K562 (cell line): ENCODE measurements around the gene KAZN. TPM values are rescaled to one million over a fixed set of nuclear protein-coding genes. Genes with fewer than 3 reads are reported as not detected.

Experiments used
- CHD1 ChIP-seq: fragments of 200-600 bp; sonication (generic); IDR thresholded peaks from one replicate; pipeline ENCODE4 v1.6.1; 2012; ENCODE audit warnings: mild to moderate bottlenecking, moderate library complexity, low read length, inconsistent platforms
- FOS ChIP-seq: IDR thresholded peaks from 3 replicates; pipeline ENCODE4 v1.6.1; 2011; ENCODE audit not compliant: insufficient read length; ENCODE audit errors: extremely low read depth
- RBBP5 ChIP-seq: fragments of 200-600 bp; sonication (generic); IDR thresholded peaks from 2 replicates; pipeline ENCODE4 v1.6.1; 2012; ENCODE audit warnings: borderline replicate concordance, mild to moderate bottlenecking, low read length, control low read depth, inconsistent platforms; ENCODE audit not compliant: insufficient read depth, poor library complexity, severe bottlenecking
- TBP ChIP-seq: optimal IDR thresholded peaks from 2 replicates; pipeline ENCODE3; 2011; ENCODE audit warnings: low read depth, low read length, improper control_type of control experiment
- TEAD2 ChIP-seq: fragments of 450-650 bp; IDR thresholded peaks from 2 replicates; pipeline ENCODE4 v1.6.1; 2016; ENCODE audit warnings: missing genetic modification characterization, control low read depth, missing compliant biosample characterization
- TFAM ChIP-seq: fragments of 250-450 bp; sonication (Bioruptor Pico); conservative IDR thresholded peaks from 2 replicates; pipeline ENCODE4 v1.5.0; 2021; ENCODE audit warnings: mild to moderate bottlenecking, moderate library complexity
- polyA plus RNA-seq, 8 experiments: library from polyadenylated mRNA; depleted of rRNA in 4 of 8; stranded (reverse) in 5 of 8; unstranded in 3 of 8; fragments of >200 nt; fragmentation: Nextera tagmentation in 2 of 8; fragmentation: Illumina TruSeq in 1 of 8; extraction: Ambion mirVana in 2 of 8; extraction: Trizol in 1 of 8; gene quantifications; 2 replicates each; pipeline versions ENCODE4 v1.2.1 to v1.2.3, GENCODE V29; 2011 to 2014; ENCODE audit warnings: inconsistent platforms in 1 of 8, missing spikeins in 1 of 8
- total RNA-seq, 7 experiments: library from RNA; depleted of rRNA in 6 of 7; stranded (reverse); fragments of >200 nt in 6 of 7; fragmentation: Illumina TruSeq in 2 of 7; extraction: Trizol in 2 of 7; gene quantifications; 2 replicates each; pipeline versions ENCODE4 v1.2.1 to v1.2.3, GENCODE V29; 2011 to 2021; ENCODE audit warnings: low replicate concordance in 1 of 7
- TF ChIP-seq, protein P1 (sequence below): fragments of 450-650 bp; IDR thresholded peaks from 2 replicates; pipeline ENCODE4 v1.6.1; 2016; ENCODE audit warnings: mild to moderate bottlenecking, moderate library complexity
- TF ChIP-seq, protein P2 (sequence below): fragments of 250-450 bp; sonication (Bioruptor Pico); IDR thresholded peaks from 2 replicates; pipeline ENCODE4 v1.5.0; 2020; ENCODE audit warnings: mild to moderate bottlenecking, borderline replicate concordance
- TF ChIP-seq, protein P3 (sequence below): sonication (generic); formaldehyde crosslinking; IDR thresholded peaks from 2 replicates; pipeline ENCODE4 v1.8.1; 2023; ENCODE audit warnings: mild to moderate bottlenecking, missing genetic modification reagents

The KAZN gene
- total and polyA plus RNA-seq, 9 of the 15 experiments (the other 6 are each of a cell fraction or from before 2014, with no cell fraction given) = 2.1 to 21.6 (median 5.4) TPM

DNA sequence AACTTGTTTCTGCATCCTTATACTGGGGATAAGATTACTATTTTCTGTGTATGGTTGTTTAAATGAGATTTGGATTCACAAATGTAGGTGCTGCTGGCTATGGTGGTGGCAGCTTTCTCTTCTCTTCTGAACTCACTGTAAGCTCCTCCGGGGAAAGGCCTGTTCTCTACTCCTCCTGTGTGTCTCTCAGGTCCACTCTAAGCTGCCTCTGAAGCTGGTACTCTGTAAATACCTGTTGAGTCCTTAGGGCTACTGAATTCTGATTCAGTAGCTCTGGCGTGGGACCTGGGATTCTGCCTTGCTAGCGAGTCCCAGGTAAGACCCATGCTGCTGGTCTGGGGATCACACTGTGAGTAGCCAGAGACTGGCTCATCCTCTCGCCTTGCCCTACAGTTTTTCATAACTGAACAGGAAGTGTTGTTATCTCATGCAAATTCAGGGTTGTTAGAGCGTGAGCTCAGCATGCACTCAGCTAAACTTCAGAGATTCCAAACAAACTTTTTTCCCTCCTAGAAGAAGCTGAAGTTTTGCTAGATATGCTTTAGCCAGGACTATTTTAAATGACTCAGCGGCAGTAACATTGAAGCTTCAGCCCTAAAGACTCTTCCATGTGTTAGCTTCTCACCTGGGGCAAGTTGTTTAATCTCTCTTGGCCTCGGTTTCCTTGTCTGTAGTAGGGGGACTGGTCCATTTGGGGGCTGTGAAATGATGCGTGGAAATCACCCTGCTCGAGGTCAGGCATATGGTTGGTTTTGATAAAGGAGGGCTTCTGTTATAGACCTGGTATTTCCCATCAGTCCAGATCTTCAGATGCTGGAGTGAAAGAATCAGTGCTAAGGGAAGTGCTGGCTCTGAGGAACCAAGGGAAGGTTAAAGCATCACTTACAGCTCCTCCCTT lies 283.5 kb downstream of the KAZN start (continued):
- TF ChIP-seq, protein P1, sequence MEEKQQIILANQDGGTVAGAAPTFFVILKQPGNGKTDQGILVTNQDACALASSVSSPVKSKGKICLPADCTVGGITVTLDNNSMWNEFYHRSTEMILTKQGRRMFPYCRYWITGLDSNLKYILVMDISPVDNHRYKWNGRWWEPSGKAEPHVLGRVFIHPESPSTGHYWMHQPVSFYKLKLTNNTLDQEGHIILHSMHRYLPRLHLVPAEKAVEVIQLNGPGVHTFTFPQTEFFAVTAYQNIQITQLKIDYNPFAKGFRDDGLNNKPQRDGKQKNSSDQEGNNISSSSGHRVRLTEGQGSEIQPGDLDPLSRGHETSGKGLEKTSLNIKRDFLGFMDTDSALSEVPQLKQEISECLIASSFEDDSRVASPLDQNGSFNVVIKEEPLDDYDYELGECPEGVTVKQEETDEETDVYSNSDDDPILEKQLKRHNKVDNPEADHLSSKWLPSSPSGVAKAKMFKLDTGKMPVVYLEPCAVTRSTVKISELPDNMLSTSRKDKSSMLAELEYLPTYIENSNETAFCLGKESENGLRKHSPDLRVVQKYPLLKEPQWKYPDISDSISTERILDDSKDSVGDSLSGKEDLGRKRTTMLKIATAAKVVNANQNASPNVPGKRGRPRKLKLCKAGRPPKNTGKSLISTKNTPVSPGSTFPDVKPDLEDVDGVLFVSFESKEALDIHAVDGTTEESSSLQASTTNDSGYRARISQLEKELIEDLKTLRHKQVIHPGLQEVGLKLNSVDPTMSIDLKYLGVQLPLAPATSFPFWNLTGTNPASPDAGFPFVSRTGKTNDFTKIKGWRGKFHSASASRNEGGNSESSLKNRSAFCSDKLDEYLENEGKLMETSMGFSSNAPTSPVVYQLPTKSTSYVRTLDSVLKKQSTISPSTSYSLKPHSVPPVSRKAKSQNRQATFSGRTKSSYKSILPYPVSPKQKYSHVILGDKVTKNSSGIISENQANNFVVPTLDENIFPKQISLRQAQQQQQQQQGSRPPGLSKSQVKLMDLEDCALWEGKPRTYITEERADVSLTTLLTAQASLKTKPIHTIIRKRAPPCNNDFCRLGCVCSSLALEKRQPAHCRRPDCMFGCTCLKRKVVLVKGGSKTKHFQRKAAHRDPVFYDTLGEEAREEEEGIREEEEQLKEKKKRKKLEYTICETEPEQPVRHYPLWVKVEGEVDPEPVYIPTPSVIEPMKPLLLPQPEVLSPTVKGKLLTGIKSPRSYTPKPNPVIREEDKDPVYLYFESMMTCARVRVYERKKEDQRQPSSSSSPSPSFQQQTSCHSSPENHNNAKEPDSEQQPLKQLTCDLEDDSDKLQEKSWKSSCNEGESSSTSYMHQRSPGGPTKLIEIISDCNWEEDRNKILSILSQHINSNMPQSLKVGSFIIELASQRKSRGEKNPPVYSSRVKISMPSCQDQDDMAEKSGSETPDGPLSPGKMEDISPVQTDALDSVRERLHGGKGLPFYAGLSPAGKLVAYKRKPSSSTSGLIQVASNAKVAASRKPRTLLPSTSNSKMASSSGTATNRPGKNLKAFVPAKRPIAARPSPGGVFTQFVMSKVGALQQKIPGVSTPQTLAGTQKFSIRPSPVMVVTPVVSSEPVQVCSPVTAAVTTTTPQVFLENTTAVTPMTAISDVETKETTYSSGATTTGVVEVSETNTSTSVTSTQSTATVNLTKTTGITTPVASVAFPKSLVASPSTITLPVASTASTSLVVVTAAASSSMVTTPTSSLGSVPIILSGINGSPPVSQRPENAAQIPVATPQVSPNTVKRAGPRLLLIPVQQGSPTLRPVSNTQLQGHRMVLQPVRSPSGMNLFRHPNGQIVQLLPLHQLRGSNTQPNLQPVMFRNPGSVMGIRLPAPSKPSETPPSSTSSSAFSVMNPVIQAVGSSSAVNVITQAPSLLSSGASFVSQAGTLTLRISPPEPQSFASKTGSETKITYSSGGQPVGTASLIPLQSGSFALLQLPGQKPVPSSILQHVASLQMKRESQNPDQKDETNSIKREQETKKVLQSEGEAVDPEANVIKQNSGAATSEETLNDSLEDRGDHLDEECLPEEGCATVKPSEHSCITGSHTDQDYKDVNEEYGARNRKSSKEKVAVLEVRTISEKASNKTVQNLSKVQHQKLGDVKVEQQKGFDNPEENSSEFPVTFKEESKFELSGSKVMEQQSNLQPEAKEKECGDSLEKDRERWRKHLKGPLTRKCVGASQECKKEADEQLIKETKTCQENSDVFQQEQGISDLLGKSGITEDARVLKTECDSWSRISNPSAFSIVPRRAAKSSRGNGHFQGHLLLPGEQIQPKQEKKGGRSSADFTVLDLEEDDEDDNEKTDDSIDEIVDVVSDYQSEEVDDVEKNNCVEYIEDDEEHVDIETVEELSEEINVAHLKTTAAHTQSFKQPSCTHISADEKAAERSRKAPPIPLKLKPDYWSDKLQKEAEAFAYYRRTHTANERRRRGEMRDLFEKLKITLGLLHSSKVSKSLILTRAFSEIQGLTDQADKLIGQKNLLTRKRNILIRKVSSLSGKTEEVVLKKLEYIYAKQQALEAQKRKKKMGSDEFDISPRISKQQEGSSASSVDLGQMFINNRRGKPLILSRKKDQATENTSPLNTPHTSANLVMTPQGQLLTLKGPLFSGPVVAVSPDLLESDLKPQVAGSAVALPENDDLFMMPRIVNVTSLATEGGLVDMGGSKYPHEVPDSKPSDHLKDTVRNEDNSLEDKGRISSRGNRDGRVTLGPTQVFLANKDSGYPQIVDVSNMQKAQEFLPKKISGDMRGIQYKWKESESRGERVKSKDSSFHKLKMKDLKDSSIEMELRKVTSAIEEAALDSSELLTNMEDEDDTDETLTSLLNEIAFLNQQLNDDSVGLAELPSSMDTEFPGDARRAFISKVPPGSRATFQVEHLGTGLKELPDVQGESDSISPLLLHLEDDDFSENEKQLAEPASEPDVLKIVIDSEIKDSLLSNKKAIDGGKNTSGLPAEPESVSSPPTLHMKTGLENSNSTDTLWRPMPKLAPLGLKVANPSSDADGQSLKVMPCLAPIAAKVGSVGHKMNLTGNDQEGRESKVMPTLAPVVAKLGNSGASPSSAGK = peak; percentile 88
- TF ChIP-seq, protein P2, sequence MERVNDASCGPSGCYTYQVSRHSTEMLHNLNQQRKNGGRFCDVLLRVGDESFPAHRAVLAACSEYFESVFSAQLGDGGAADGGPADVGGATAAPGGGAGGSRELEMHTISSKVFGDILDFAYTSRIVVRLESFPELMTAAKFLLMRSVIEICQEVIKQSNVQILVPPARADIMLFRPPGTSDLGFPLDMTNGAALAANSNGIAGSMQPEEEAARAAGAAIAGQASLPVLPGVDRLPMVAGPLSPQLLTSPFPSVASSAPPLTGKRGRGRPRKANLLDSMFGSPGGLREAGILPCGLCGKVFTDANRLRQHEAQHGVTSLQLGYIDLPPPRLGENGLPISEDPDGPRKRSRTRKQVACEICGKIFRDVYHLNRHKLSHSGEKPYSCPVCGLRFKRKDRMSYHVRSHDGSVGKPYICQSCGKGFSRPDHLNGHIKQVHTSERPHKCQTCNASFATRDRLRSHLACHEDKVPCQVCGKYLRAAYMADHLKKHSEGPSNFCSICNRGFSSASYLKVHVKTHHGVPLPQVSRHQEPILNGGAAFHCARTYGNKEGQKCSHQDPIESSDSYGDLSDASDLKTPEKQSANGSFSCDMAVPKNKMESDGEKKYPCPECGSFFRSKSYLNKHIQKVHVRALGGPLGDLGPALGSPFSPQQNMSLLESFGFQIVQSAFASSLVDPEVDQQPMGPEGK (CRISPR knock-in tag) = no peak
- TF ChIP-seq FOS (no peak), TFAM (CRISPR knock-in tag) (no peak), RBBP5 (no peak), TEAD2 (tag) (no peak), TBP (peak; percentile 24), CHD1 (no peak)
- TF ChIP-seq, protein P3, sequence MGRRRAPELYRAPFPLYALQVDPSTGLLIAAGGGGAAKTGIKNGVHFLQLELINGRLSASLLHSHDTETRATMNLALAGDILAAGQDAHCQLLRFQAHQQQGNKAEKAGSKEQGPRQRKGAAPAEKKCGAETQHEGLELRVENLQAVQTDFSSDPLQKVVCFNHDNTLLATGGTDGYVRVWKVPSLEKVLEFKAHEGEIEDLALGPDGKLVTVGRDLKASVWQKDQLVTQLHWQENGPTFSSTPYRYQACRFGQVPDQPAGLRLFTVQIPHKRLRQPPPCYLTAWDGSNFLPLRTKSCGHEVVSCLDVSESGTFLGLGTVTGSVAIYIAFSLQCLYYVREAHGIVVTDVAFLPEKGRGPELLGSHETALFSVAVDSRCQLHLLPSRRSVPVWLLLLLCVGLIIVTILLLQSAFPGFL = no peak
